ENCODE results near the gene UBE2L3.
A peak's percentile ranks its signal among the peaks of the same experiment; 100 is the strongest.

DNA sequence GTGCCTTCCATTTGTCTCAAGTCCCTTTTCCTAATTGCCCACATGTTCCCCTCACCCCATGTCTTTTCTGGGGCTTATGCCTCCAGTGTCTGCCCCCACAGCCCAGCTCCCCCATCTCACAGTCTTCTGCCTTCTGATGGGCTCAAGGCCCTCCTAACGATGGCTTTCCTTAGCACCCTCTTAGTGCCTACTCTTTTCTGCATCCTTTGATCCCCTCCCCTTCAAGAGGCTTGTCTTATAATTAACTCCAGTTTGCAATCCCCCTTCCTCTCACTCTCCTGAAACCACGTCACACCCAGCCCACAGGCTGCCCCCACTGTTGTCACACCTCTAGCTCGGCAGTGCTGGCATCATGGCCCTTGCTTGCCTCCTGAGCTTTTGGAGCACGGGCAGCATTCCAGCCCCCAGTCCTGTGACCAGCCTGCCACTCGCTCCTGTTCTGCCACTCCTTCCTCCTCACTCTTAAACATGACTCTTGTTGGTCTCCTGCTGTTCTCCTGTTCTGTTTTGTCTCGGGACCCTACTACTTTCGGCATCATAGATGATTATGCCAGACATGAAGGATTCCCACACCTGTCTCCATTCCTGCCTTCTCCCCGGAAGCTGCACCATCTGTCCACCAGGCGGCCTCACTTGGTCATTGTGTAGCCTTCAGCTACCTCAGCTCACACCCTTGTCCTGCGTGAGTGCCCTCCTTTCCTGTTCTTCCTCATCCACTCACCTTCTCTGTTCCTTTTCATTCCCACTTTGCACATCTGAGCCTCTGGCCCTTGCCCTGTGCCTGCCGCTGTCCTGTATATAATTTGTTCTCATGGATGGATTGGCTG is 26.1 kb downstream of the UBE2L3 start:
- TF ChIP-seq ZNF223 (tag by site-specific recombination; IDR thresholded peaks at IDR 0.05) (no peak), ZNF121 (tag by site-specific recombination; IDR thresholded peaks at IDR 0.05) (no peak), KLF16 (tag by site-specific recombination; IDR thresholded peaks at IDR 0.05) (no peak), ZBTB20 (tag by site-specific recombination; IDR thresholded peaks at IDR 0.05) (no peak), ZNF112 (tag by site-specific recombination; IDR thresholded peaks at IDR 0.05) (no peak), CTCF (tag by site-specific recombination; IDR thresholded peaks at IDR 0.05) (peak; percentile 67), ZNF133 (tag by site-specific recombination; IDR thresholded peaks at IDR 0.05) (no peak), TCF7L2 (IDR thresholded peaks at IDR 0.05; ENCODE audit: borderline replicate concordance, low read depth, low read length) (no peak), ZNF423 (tag by site-specific recombination; IDR thresholded peaks at IDR 0.05) (no peak)

Data from HEK293 (cell line).